ENCODE data around the gene MARK2. TPM values are rescaled to one million over a fixed set of nuclear protein-coding genes. Genes with fewer than 3 reads are reported as not detected.

Gene MARK2
- total RNA-seq, 1 experiment from 2014 or later = 39.8 TPM

DNA sequence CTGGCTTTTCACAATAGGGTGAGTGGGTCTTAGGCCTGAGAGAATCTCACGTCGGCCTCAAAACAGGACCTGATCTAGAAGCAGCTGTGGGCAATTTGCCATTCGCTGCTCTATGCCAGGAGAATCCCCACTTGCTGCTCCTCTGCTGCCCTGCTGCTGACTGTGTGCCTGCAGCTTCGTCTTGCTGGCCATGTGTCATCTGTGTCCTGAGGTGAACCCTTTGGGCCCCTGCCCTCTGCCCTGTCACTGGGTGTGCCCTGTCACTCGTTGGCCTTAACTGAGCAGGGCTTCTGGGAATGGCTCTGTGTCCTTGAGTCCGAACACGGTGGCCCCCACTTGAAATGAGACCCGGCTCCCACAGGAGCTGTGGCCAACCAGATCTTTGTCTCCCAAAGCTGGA lies 106.1 kb downstream of the MARK2 start:
- no peaks in the 10 kb centered on the region for H3K9me3 Mint-ChIP-seq (ENCODE audit: unreplicated experiment)

DNA sequence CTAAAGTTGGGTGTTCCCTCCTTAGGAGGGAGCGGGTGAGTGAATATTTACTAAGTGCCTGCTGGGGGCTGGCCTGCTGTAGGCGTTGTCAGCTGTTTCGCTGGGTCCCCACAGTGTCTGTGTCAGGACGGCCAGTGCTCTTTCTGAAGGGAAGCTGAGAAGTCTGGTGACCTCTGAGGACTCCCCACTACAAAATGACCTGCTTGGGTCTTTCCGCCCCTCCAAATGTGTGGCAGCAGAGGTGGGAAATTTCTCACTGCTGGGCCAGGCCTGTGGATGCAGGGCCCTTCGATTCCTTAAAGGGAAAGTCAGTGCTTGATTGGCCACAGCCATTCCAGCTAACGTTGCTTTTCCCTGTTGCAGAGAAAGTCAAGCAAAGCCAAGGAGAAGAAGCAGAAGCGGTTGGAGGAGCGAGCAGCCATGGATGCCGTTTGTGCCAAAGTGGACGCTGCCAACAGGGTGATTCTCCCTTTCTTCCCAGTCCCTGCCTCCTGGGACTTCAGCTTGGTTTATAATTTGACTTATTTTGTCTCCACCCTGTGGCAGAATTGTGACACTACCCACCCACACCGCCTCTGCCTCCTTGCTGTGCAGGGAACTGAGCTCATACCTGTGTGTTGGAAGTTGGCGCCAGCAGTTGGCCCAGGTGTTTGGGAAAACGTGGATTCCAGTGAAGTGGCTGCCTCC lies 106.7 kb downstream of the MARK2 start:
- Mint-ChIP-seq H3K27me3 (ENCODE audit: insufficient read depth, unreplicated experiment) (no peaks in the 10 kb centered on the region), H3K27ac (ENCODE audit: low read depth, unreplicated experiment) (no peak overlapping the region), H3K36me3 (ENCODE audit: insufficient read depth, unreplicated experiment) (peaks cover 40% of the 10 kb centered on the region), H3K9me3 (ENCODE audit: unreplicated experiment) (no peaks in the 10 kb centered on the region), H3K4me1 (ENCODE audit: insufficient read depth, unreplicated experiment) (no peaks in the 10 kb centered on the region), H3K4me3 (ENCODE audit: unreplicated experiment) (no peak overlapping the region)
- ChIA-PET POLR2A (interaction anchor here (0.7 to 3.9 kb wide), 6 partner anchors 29 to 389 kb away, joined by 3 to 37 read pairs (median 5); partner anchors contain the start of genes COX8A, MARK2 and ZFTA), CTCF (interaction anchor here (0.5 to 8.3 kb wide), 52 partner anchors 9 to 466 kb away, joined by 3 to 241 read pairs (median 4); partner anchors contain the start of genes ATL3, MARK2, STIP1 and ZFTA)
- intact Hi-C loops (cut with micrococcal nuclease) = loop anchor here (1.0 to 10.0 kb wide), 3 partner anchors 108 to 311 kb away; partner anchors contain the start of gene ZFTA
- TF ChIP-seq, protein P1, sequence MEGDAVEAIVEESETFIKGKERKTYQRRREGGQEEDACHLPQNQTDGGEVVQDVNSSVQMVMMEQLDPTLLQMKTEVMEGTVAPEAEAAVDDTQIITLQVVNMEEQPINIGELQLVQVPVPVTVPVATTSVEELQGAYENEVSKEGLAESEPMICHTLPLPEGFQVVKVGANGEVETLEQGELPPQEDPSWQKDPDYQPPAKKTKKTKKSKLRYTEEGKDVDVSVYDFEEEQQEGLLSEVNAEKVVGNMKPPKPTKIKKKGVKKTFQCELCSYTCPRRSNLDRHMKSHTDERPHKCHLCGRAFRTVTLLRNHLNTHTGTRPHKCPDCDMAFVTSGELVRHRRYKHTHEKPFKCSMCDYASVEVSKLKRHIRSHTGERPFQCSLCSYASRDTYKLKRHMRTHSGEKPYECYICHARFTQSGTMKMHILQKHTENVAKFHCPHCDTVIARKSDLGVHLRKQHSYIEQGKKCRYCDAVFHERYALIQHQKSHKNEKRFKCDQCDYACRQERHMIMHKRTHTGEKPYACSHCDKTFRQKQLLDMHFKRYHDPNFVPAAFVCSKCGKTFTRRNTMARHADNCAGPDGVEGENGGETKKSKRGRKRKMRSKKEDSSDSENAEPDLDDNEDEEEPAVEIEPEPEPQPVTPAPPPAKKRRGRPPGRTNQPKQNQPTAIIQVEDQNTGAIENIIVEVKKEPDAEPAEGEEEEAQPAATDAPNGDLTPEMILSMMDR (IDR thresholded peaks at IDR 0.05; ENCODE audit: unreplicated experiment) = peak; percentile 63
- BruUV-seq (replicated peaks) = no TSS peak
- DNase-seq (ENCODE audit: unreplicated experiment) = peak; percentile 75

More for the DNA sequence above, 106.1 kb downstream of the MARK2 start:
- TF ChIP-seq, protein P1 (IDR thresholded peaks at IDR 0.05; ENCODE audit: unreplicated experiment) = no peak
- peaks cover 37% of the 10 kb centered on the region for H3K36me3 Mint-ChIP-seq (ENCODE audit: insufficient read depth, unreplicated experiment)
- DNase-seq (ENCODE audit: unreplicated experiment) = no peak
- CTCF ChIA-PET = interaction anchor here (0.6 to 8.3 kb wide), 31 partner anchors 10 to 466 kb away, joined by 3 to 241 read pairs (median 4); partner anchors contain the start of genes MARK2 and ZFTA
- BruUV-seq (replicated peaks) = no TSS peak
- H3K27me3 Mint-ChIP-seq (ENCODE audit: insufficient read depth, unreplicated experiment) = no peaks in the 10 kb centered on the region
- H3K4me1 Mint-ChIP-seq (ENCODE audit: insufficient read depth, unreplicated experiment) = no peaks in the 10 kb centered on the region
- no peak overlapping the region for H3K27ac Mint-ChIP-seq (ENCODE audit: low read depth, unreplicated experiment)
- intact Hi-C loops (cut with micrococcal nuclease) = loop anchor here (1.0 to 10.0 kb wide), 2 partner anchors 108 to 310 kb away; no protein-coding TSS in a partner anchor
- no peak overlapping the region for H3K4me3 Mint-ChIP-seq (ENCODE audit: unreplicated experiment)
- POLR2A ChIA-PET = interaction anchor here (1.4 to 3.9 kb wide), 2 partner anchors 104 to 107 kb away, joined by 5 to 37 read pairs; partner anchors contain the start of gene MARK2

DNA sequence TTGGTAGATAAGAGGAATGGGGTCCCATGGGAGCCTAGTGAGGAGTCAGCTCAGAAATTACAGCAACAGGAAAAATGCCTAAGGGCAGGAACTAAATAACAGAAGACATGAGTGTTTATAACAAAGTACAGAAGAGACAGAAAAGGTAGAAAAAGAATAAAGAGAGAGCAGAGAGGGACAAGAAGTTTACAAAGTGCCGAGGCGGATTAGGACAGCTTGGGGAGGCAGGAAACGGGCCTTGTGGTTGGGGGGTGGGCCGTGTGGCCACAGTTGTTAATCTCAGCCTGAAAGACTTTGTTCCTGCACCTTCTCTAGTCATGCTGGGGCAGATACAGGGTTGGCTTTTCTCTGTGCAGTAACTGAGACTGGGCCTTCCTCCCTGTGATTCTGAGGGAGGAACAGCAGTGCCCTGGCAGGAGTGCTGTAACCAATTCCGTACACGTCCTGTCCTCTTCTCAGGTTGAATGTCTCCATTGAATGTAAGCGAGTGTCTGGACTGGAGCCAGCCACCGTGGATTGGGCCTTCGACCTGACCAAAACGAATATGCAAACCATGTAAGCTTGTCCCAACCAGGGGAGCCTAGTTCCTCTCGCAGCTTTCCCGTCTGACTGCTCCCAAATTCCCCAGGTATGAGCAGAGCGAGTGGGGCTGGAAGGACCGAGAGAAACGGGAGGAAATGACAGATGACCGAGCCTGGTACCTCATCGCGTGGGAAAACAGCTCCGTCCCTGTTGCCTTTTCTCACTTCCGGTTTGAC lies 113.0 kb downstream of the MARK2 start:
- no peak for DNase-seq (ENCODE audit: unreplicated experiment)
- intact Hi-C loops (cut with micrococcal nuclease) = no loop called here
- ChIA-PET CTCF (interaction anchor here (0.6 to 3.2 kb wide), 3 partner anchors 34 to 169 kb away, joined by 3 to 29 read pairs (median 3); partner anchors contain the start of gene MARK2), POLR2A (no interaction called here)
- Mint-ChIP-seq H3K27me3 (ENCODE audit: insufficient read depth, unreplicated experiment) (no peaks in the 10 kb centered on the region), H3K4me1 (ENCODE audit: insufficient read depth, unreplicated experiment) (no peaks in the 10 kb centered on the region), H3K4me3 (ENCODE audit: unreplicated experiment) (no peak overlapping the region), H3K9me3 (ENCODE audit: unreplicated experiment) (no peaks in the 10 kb centered on the region), H3K36me3 (ENCODE audit: insufficient read depth, unreplicated experiment) (peaks cover 74% of the 10 kb centered on the region), H3K27ac (ENCODE audit: low read depth, unreplicated experiment) (no peak overlapping the region)
- no TSS peak for BruUV-seq (replicated peaks)
- TF ChIP-seq, protein P1 (IDR thresholded peaks at IDR 0.05; ENCODE audit: unreplicated experiment) = no peak

DNA sequence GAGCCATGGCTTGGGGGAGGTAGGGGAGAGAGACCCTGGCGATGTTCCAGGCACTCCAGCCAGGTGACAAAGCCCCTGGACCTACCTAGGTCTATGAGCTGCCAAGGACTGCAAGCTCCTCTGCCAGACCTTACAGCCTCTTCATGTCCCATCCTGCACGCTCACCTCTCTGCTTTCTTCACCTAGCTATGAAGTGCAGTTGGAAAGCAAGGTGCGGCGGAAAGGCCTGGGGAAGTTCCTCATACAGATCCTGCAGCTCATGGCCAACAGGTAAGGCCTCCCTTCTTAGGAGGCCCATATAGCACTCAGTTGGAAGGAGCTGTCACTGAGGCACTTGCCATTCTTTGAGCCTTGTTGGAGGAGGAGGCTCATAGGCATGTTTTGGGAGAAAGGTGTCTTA lies 113.7 kb downstream of the MARK2 start:
- peaks cover 68% of the 10 kb centered on the region for H3K36me3 Mint-ChIP-seq (ENCODE audit: insufficient read depth, unreplicated experiment)
- CTCF ChIA-PET = interaction anchor here (3.2 kb wide), 1 partner anchor 115 kb away, joined by 29 read pairs; the partner anchor contains the start of gene MARK2
- no peak overlapping the region for H3K4me3 Mint-ChIP-seq (ENCODE audit: unreplicated experiment)
- no TSS peak for BruUV-seq (replicated peaks)
- no peak for DNase-seq (ENCODE audit: unreplicated experiment)
- no peaks in the 10 kb centered on the region for H3K27me3 Mint-ChIP-seq (ENCODE audit: insufficient read depth, unreplicated experiment)
- intact Hi-C loops (cut with micrococcal nuclease) = no loop called here
- H3K4me1 Mint-ChIP-seq (ENCODE audit: insufficient read depth, unreplicated experiment) = no peaks in the 10 kb centered on the region
- H3K27ac Mint-ChIP-seq (ENCODE audit: low read depth, unreplicated experiment) = no peak overlapping the region
- no peaks in the 10 kb centered on the region for H3K9me3 Mint-ChIP-seq (ENCODE audit: unreplicated experiment)
- TF ChIP-seq, protein P1 (IDR thresholded peaks at IDR 0.05; ENCODE audit: unreplicated experiment) = no peak
- POLR2A ChIA-PET = no interaction called here

Measured in MCF 10A (cell line).